Neural progenitor cell (in vitro differentiated cells): ENCODE measurements around the gene ZBED4. TPM values are rescaled to one million over a fixed set of nuclear protein-coding genes. Genes with fewer than 3 reads are reported as not detected.
A peak's percentile ranks its signal among the peaks of the same experiment; 100 is the strongest.

Experiments used
- DNase-seq: peaks from one replicate; pipeline ENCODE4 v3.0.0-alpha.2; 2016; ENCODE audit warnings: low spot score
- H2AFZ ChIP-seq: fragments of 200-600 bp; sonication (generic); replicated peaks from 2 replicates; pipeline ENCODE4 v1.6.1; 2016; ENCODE audit warnings: antibody characterized with exemption
- H3F3A ChIP-seq: fragments of 200-600 bp; sonication (generic); 2 replicates; pipeline ENCODE4 v1.6.1; 2016; ENCODE audit warnings: antibody characterized with exemption, low read depth
- H3K27ac ChIP-seq: fragments of 200-600 bp; sonication (generic); 2 replicates; pipeline ENCODE4 v1.5.1; 2016; ENCODE audit warnings: mild to moderate bottlenecking
- H3K27me3 ChIP-seq: fragments of 200-600 bp; sonication (generic); 2 replicates; pipeline ENCODE4 v1.6.1; 2016; ENCODE audit warnings: mild to moderate bottlenecking, moderate library complexity
- H3K36me3 ChIP-seq: fragments of 200-600 bp; sonication (generic); 2 replicates; pipeline ENCODE4 v1.5.1; 2016
- H3K4me1 ChIP-seq: fragments of 200-600 bp; sonication (generic); 2 replicates; pipeline ENCODE4 v1.6.1; 2016; ENCODE audit warnings: mixed run types
- H3K4me2 ChIP-seq: fragments of 200-600 bp; sonication (generic); 2 replicates; pipeline ENCODE4 v1.6.1; 2016
- H3K4me3 ChIP-seq: fragments of 200-600 bp; sonication (generic); 2 replicates; pipeline ENCODE4 v1.5.1; 2016
- H3K79me2 ChIP-seq: fragments of 200-600 bp; sonication (generic); 2 replicates; pipeline ENCODE4 v1.6.1; 2016; ENCODE audit warnings: low read depth
- H3K9ac ChIP-seq: fragments of 200-600 bp; sonication (generic); 2 replicates; pipeline ENCODE4 v1.6.1; 2016
- H3K9me3 ChIP-seq: fragments of 200-600 bp; sonication (generic); 2 replicates; pipeline ENCODE4 v1.5.1; 2016; ENCODE audit warnings: low read depth
- H4K20me1 ChIP-seq: fragments of 200-600 bp; sonication (generic); 2 replicates; pipeline ENCODE4 v1.6.1; 2016; ENCODE audit warnings: low read depth
- H3K27ac Mint-ChIP-seq: 3 replicates; pipeline ENCODE4 v1.8.0; 2021; ENCODE audit warnings: mixed read lengths
- H3K27me3 Mint-ChIP-seq: 2 replicates; pipeline ENCODE4 v1.8.0; 2022; ENCODE audit warnings: low read depth, mild to moderate bottlenecking, inconsistent platforms, moderate library complexity, mixed read lengths; ENCODE audit not compliant: insufficient read depth
- H3K36me3 Mint-ChIP-seq: 3 replicates; pipeline ENCODE4 v1.8.0; 2021; ENCODE audit warnings: mixed read lengths
- H3K4me1 Mint-ChIP-seq: 3 replicates; pipeline ENCODE4 v1.8.0; 2021; ENCODE audit warnings: mixed read lengths
- H3K4me3 Mint-ChIP-seq: 3 replicates; pipeline ENCODE4 v1.8.0; 2021; ENCODE audit warnings: mild to moderate bottlenecking, moderate library complexity, mixed read lengths
- H3K9me3 Mint-ChIP-seq: 3 replicates; pipeline ENCODE4 v1.8.0; 2020; ENCODE audit warnings: mixed read lengths
- EZH2 ChIP-seq: fragments of 200-600 bp; sonication (generic); IDR thresholded peaks from 2 replicates; pipeline ENCODE4 v1.6.1; 2017; ENCODE audit warnings: antibody characterized with exemption, mild to moderate bottlenecking, moderate library complexity
- EZH2phosphoT487 ChIP-seq: fragments of 200-600 bp; sonication (generic); IDR thresholded peaks from 2 replicates; pipeline ENCODE4 v1.6.1; 2017; ENCODE audit warnings: antibody characterized with exemption
- total RNA-seq: library from RNA; depleted of rRNA; stranded (reverse); fragments of >200 nt; gene quantifications from 2 replicates; pipeline ENCODE4 v1.2.3, GENCODE V29; 2015; ENCODE audit warnings: low replicate concordance
- TF ChIP-seq, protein P1 (sequence below): fragments of 200-600 bp; sonication (generic); IDR thresholded peaks from 2 replicates; pipeline ENCODE4 v1.5.1; 2017; ENCODE audit warnings: antibody characterized with exemption, mild to moderate bottlenecking

ZBED4 gene
- total RNA-seq, 1 donor from 2014 or later: 23.1 TPM

- peak; percentile 53 for DNase-seq
- peaks cover 11% of the 10 kb centered on the region for H3K79me2 ChIP-seq
- peaks cover 16% of the 10 kb centered on the region for H4K20me1 ChIP-seq
- H3K9me3 ChIP-seq: no peaks in the 10 kb centered on the region
- H3K36me3 ChIP-seq: no peaks in the 10 kb centered on the region
- H3K4me1 ChIP-seq: no peaks in the 10 kb centered on the region
- H3F3A ChIP-seq: peaks cover 11% of the 10 kb centered on the region
- no peak overlapping the region for H3K4me3 Mint-ChIP-seq
- no peaks in the 10 kb centered on the region for H3K36me3 Mint-ChIP-seq
- no peak for TF ChIP-seq EZH2phosphoT487
- TF ChIP-seq, protein P1, sequence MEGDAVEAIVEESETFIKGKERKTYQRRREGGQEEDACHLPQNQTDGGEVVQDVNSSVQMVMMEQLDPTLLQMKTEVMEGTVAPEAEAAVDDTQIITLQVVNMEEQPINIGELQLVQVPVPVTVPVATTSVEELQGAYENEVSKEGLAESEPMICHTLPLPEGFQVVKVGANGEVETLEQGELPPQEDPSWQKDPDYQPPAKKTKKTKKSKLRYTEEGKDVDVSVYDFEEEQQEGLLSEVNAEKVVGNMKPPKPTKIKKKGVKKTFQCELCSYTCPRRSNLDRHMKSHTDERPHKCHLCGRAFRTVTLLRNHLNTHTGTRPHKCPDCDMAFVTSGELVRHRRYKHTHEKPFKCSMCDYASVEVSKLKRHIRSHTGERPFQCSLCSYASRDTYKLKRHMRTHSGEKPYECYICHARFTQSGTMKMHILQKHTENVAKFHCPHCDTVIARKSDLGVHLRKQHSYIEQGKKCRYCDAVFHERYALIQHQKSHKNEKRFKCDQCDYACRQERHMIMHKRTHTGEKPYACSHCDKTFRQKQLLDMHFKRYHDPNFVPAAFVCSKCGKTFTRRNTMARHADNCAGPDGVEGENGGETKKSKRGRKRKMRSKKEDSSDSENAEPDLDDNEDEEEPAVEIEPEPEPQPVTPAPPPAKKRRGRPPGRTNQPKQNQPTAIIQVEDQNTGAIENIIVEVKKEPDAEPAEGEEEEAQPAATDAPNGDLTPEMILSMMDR: no peak
- TF ChIP-seq EZH2: no peak
- H3K27ac Mint-ChIP-seq: no peak overlapping the region
- no peak overlapping the region for H3K9ac ChIP-seq
- no peak overlapping the region for H2AFZ ChIP-seq
- H3K4me3 ChIP-seq: no peak overlapping the region
- peaks cover 8% of the 10 kb centered on the region for H3K27me3 ChIP-seq
- peaks cover 14% of the 10 kb centered on the region for H3K4me1 Mint-ChIP-seq
- no peak overlapping the region for H3K27ac ChIP-seq
- peaks cover 8% of the 10 kb centered on the region for H3K27me3 Mint-ChIP-seq
- no peaks in the 10 kb centered on the region for H3K9me3 Mint-ChIP-seq
- no peak overlapping the region for H3K4me2 ChIP-seq
These were observed 62.0 kb downstream of the ZBED4 start for GRCh38 chr22:49915610-49916009.

DNA sequence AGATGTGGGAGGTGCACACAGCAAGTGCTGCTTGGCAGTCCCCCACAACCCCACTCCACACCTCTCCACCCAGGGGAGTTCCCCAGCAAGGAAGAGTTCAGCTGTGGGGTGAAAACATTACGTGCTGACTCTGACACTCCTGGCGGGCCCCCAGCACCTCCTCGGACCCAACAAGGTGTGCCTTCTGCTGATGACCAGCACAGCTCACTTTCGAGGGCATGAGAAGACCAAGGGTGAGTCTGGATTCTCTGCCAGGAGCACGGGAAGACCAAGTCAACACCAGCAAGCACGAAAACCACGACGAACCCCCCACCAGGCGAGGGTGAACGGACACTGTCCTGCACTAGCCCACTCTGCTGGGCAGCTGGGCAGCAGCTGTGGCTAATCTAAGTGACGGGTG is 63.2 kb downstream of the ZBED4 start:
- peak overlapping the region; percentile 84 for H3K4me3 ChIP-seq
- peaks cover 2% of the 10 kb centered on the region for H3K36me3 Mint-ChIP-seq

GRCh38 chr22:49917974-49918910 is 64.6 kb downstream of the ZBED4 start, which contains the start of the genes ALG12 and CRELD2:
Gene ALG12 (minus strand): TSS chr22:49918438. CDS start chr22:49913765, 4,673 bp downstream.
Gene CRELD2 (plus strand): TSS chr22:49918634. CDS start chr22:49918770, 136 bp downstream.
- peaks cover 11% of the 10 kb centered on the region for H3K79me2 ChIP-seq
- no peak within 1 kb of the TSS for H3K27ac Mint-ChIP-seq
- H2AFZ ChIP-seq: peak within 1 kb of the TSS; percentile 89
- H3K9me3 ChIP-seq: no peaks in the 10 kb centered on the region
- H3K4me3 Mint-ChIP-seq: peak within 1 kb of the TSS; percentile 92
- H4K20me1 ChIP-seq: peaks cover 16% of the 10 kb centered on the region
- no peaks in the 10 kb centered on the region for H3K4me1 ChIP-seq
- peak within 1 kb of the TSS; percentile 84 for H3K4me3 ChIP-seq
- H3K4me2 ChIP-seq: peak within 1 kb of the TSS; percentile 99
- peaks cover 11% of the 10 kb centered on the region for H3F3A ChIP-seq
- peaks cover 14% of the 10 kb centered on the region for H3K4me1 Mint-ChIP-seq
- no peaks in the 10 kb centered on the region for H3K36me3 ChIP-seq
- peaks cover 8% of the 10 kb centered on the region for H3K27me3 ChIP-seq
- H3K9ac ChIP-seq: peak within 1 kb of the TSS; percentile 83
- DNase-seq: peak; percentile 99
- H3K27me3 Mint-ChIP-seq: peaks cover 6% of the 10 kb centered on the region
- peak within 1 kb of the TSS; percentile 95 for H3K27ac ChIP-seq
- no peaks in the 10 kb centered on the region for H3K9me3 Mint-ChIP-seq
- peaks cover 2% of the 10 kb centered on the region for H3K36me3 Mint-ChIP-seq
- TF ChIP-seq, protein P1: no peak
- TF ChIP-seq EZH2phosphoT487 (no peak), EZH2 (no peak)

More for the DNA sequence above, 63.2 kb downstream of the ZBED4 start:
- Histone ChIP-seq H3K79me2 (peaks cover 11% of the 10 kb centered on the region), H3K9me3 (no peaks in the 10 kb centered on the region), H3K27ac (no peak overlapping the region), H3K27me3 (peaks cover 8% of the 10 kb centered on the region), H2AFZ (no peak overlapping the region), H3K9ac (no peak overlapping the region), H3F3A (peaks cover 11% of the 10 kb centered on the region), H4K20me1 (peaks cover 16% of the 10 kb centered on the region), H3K36me3 (no peaks in the 10 kb centered on the region), H3K4me1 (no peaks in the 10 kb centered on the region), H3K4me2 (peak overlapping the region; percentile 87)
- H3K4me3 Mint-ChIP-seq: peak overlapping the region; percentile 92
- peaks cover 14% of the 10 kb centered on the region for H3K4me1 Mint-ChIP-seq
- H3K27me3 Mint-ChIP-seq: peaks cover 6% of the 10 kb centered on the region
- H3K27ac Mint-ChIP-seq: no peak overlapping the region
- TF ChIP-seq, protein P1: no peak
- TF ChIP-seq EZH2 (no peak), EZH2phosphoT487 (no peak)
- no peak for DNase-seq
- no peaks in the 10 kb centered on the region for H3K9me3 Mint-ChIP-seq
